GM18951 (cell line): ENCODE data around the gene SOX11.
"Not testable (repeated sequence)": the region's sequence is repeated elsewhere in the genome, so short reads cannot be mapped to it uniquely, and the experiment has no call there.

Source experiments
- POLR2A ChIP-seq: IDR thresholded peaks from 4 replicates; pipeline ENCODE4 v1.6.1; 2011; ENCODE audit warnings: mild to moderate bottlenecking; ENCODE audit not compliant: insufficient read length, insufficient read depth; ENCODE audit errors: extremely low read depth
- in situ Hi-C: fragments of 300-500 bp; cut with MboI; formaldehyde crosslinking; loops from one replicate; pipeline ENCODE4 v1.12.0; 2022; ENCODE audit warnings: low sequenced_read_pairs, mixed read lengths, inconsistent platforms; ENCODE audit not compliant: unreplicated experiment

Gene SOX11

GRCh38 chr2:5691985-5692529, at the start of gene SOX11:
SOX11 (plus strand) TSS chr2:5692384; CDS start chr2:5692722, 338 bp downstream.
- no peak for TF ChIP-seq POLR2A
- in situ Hi-C loops, result no loop called here

GRCh38 chr2:5652734-5653133, 39.5 kb upstream of the SOX11 start:
- in situ Hi-C loops, result not testable (repeated sequence)

GRCh38 chr2:5653756-5654155, 38.4 kb upstream of the SOX11 start:
- in situ Hi-C loops, result not testable (repeated sequence)

DNA sequence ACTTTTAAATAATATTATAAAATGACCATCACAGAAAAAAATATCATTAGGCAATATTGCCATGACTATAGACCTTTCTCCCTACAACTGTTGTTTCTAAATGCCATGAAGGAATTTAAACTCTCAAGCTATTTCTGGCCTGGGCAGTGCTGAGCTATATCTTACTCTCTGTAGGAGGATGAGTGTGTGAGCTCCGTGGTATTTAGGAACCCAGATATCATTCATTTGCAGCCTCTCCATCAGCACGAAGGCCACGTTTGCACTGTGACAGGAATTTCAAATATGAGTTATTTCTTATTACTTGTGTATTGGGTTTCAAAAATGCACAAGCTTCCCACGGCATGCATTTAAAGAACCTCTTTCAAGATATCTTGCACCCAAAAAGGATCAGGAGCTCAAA, 35.0 kb upstream of the SOX11 start:
- in situ Hi-C loops, result no loop called here
- TF ChIP-seq POLR2A, result no peak

DNA sequence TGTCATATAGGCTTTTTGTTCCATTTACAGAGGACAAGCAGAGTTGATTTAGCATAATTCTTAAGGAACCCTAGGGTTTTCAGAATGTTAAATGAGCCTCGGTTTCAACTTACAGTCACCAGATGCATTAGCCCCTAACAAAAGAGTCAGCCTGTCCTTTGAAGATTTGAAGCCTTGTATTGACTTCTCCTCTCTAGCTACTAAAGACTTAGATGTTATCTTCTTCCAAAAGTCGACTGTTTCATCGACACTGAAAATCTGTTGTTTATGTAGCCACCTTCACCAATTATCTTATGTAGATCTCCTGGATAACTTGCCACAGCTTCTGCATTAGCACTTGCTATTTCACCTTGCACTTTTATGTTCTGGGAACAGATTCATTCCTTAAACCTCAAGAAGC, 31.6 kb upstream of the SOX11 start:
- in situ Hi-C loops, result no loop called here

GRCh38 chr2:5661362-5661761, 30.8 kb upstream of the SOX11 start:
- in situ Hi-C loops, result no loop called here
- no peak for TF ChIP-seq POLR2A

More for the DNA sequence above, 31.6 kb upstream of the SOX11 start:
- no peak for TF ChIP-seq POLR2A

GRCh38 chr2:5664278-5664681, 27.9 kb upstream of the SOX11 start:
- TF ChIP-seq POLR2A, result no peak
- in situ Hi-C loops, result no loop called here

GRCh38 chr2:5665066-5665465, 27.1 kb upstream of the SOX11 start:
- no peak for TF ChIP-seq POLR2A
- in situ Hi-C loops, result no loop called here

GRCh38 chr2:5666798-5667197, 25.4 kb upstream of the SOX11 start:
- no peak for TF ChIP-seq POLR2A
- in situ Hi-C loops, result no loop called here

- in situ Hi-C loops, result not testable (repeated sequence)
Observed at GRCh38 chr2:5667655-5668054, 24.5 kb upstream of the SOX11 start.

- in situ Hi-C loops, result no loop called here
- no peak for TF ChIP-seq POLR2A
Observed at GRCh38 chr2:5668682-5669250, 23.4 kb upstream of the SOX11 start.

DNA sequence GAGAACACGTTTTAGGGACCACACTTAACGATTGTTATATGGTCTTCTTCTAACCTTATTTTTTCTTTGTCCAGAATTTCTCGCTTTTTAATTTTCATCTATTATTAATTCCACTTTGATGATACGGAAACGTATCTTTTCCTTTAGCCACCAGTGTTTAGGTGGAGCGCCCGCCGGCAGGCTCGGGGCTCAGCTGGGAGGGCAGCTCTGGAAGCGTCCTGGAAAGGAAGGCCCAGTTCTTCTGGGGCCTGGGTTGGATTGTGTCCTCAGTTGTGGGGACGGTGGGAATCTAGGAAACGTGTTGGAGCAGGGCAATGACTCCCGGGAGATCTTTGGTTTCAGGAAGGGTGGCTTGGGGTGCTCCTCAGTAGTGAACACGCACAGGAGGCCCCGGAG, 19.4 kb upstream of the SOX11 start:
- TF ChIP-seq POLR2A, result no peak
- in situ Hi-C loops, result no loop called here

DNA sequence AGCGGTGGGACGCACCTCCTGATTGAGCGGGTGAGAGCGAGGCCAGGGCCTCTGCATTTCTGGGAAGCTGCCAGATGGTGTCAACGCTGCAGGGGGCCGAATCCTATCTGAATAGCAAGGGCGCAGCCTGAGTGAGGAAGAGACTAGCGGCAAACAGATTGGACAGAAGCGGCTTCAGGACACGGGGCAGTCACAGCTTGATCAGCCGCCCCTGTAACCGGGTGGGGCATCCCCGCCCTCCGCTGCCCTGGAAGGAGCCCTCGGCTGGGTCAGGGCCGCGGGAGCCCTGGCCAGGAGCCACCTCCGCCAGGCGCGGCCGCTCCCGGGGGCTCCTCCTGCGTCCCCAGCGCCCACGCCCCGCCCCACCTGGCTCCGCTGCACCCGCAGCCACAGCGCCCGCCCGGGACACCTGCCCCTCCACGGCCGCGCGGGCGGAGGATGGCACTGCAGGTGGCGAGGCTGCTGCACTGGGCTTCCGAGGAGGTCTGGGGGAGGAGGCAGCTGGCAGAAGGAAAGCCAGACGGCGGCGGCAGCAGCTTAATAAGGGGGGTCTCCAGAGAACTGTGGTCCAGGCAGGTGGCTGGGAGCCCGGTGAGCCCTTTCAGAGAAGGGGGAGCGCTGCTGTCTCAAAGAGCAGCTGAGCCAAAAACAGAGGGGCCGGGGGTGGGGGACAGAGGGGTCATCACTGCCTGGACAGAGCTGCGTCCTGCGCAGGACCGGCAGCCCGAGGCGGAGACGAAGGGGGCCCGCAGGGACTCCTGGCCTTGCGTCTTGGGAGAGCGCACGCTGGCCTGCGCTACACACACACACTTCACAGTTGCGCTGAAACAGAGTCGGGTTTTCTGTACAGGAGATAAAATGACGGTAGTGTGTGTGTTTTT, 18.8 kb upstream of the SOX11 start:
- in situ Hi-C loops, result no loop called here
- no peak for TF ChIP-seq POLR2A

DNA sequence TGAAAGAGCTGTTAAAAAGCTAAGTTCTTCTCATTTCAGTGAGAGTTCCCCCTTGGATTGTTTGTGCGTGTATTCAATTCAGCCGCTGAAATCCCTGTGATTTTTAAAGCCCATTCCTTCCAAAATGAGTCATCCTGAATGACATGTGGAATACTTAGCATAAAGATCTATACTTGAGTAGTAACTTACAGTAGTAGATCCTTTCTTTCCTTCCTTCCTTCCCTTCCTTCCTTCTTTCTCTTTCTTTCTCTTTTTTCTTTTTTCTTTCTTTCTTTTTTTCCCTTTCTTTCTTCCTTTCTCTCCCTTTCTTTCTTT, 18.2 kb upstream of the SOX11 start:
- in situ Hi-C loops, result no loop called here
- no peak for TF ChIP-seq POLR2A
